IMR-90 (cell line): ENCODE data around the gene LY6G5C. TPM values are rescaled to one million over a fixed set of nuclear protein-coding genes. Genes with fewer than 3 reads are reported as not detected.

ENCODE experiments used
- ATAC-seq: fragments of 200-7000 bp; cut with Tn5 transposase; 2 replicates; pipeline ENCODE4 v1.9.1; 2020; ENCODE audit warnings: low read depth, mild to moderate bottlenecking, moderate library complexity
- BruUV-seq: library from RNA; stranded (reverse); fragments of 400-500 nt; replicated peaks from 2 replicates; lab custom pipeline; 2021; lab: Mats Ljungman, UMichigan
- CTCF ChIA-PET: fragments of 300-600 bp; formaldehyde crosslinking; extraction: SDS; loops from one replicate; lab custom pipeline; 2021; ENCODE audit warnings: antibody characterized with exemption; lab: Yijun Ruan, JAX
- POLR2A ChIA-PET: fragments of 300-600 bp; sonication (Branson Sonifier 250); formaldehyde crosslinking; loops from one replicate; lab custom pipeline; 2022; ENCODE audit warnings: antibody characterized with exemption; ENCODE audit not compliant: unreplicated experiment; lab: Charles Lee
- DNase-seq: peaks from one replicate; pipeline ENCODE4 v3.0.0; 2013
- H2AFZ ChIP-seq: replicated peaks from 2 replicates; pipeline ENCODE3; 2013; ENCODE audit warnings: low read length, mild to moderate bottlenecking; ENCODE audit not compliant: poor library complexity
- H2AK5ac ChIP-seq: 2 replicates; pipeline ENCODE4 v1.6.1; 2013; ENCODE audit warnings: low read depth, low read length, inconsistent platforms
- H2AK9ac ChIP-seq: replicated peaks from 2 replicates; pipeline ENCODE3; 2013; ENCODE audit warnings: mild to moderate bottlenecking, low read depth, low read length, moderate library complexity; ENCODE audit not compliant: poor library complexity
- H2BK120ac ChIP-seq: 2 replicates; pipeline ENCODE4 v1.6.1; 2013; ENCODE audit warnings: low read depth, low read length, inconsistent platforms
- H2BK15ac ChIP-seq: 3 replicates; pipeline ENCODE4 v1.6.1; 2013; ENCODE audit warnings: low read depth, low read length, inconsistent platforms
- H2BK20ac ChIP-seq: 2 replicates; pipeline ENCODE4 v1.6.1; 2013; ENCODE audit warnings: low read depth, mild to moderate bottlenecking, inconsistent platforms, low read length, moderate library complexity
- H2BK5ac ChIP-seq: 2 replicates; pipeline ENCODE4 v1.6.1; 2013; ENCODE audit warnings: mild to moderate bottlenecking, low read depth, low read length, inconsistent platforms; ENCODE audit not compliant: poor library complexity, severe bottlenecking
- H3K14ac ChIP-seq: replicated peaks from 2 replicates; pipeline ENCODE4 v1.6.1; 2013; ENCODE audit warnings: low read depth, low read length, inconsistent platforms
- H3K18ac ChIP-seq: 2 replicates; pipeline ENCODE4 v1.6.1; 2013; ENCODE audit warnings: low read depth, low read length, control low read depth
- H3K23ac ChIP-seq: 2 replicates; pipeline ENCODE4 v1.6.1; 2013; ENCODE audit warnings: low read depth, low read length, inconsistent platforms
- H3K27ac ChIP-seq: 2 replicates; pipeline ENCODE4 v1.5.1; 2013; ENCODE audit warnings: mild to moderate bottlenecking, control low read depth, low read length; ENCODE audit not compliant: insufficient read depth
- H3K27me3 ChIP-seq: 2 replicates; pipeline ENCODE4 v1.6.1; 2013; ENCODE audit warnings: low read length; ENCODE audit not compliant: control insufficient read depth, insufficient read depth
- H3K36me3 ChIP-seq: 2 replicates; pipeline ENCODE4 v1.6.1; 2013; ENCODE audit warnings: low read length, mixed read lengths; ENCODE audit not compliant: control insufficient read depth, insufficient read depth
- H3K4ac ChIP-seq: 2 replicates; pipeline ENCODE4 v1.6.1; 2013; ENCODE audit warnings: low read depth, low read length, inconsistent platforms
- H3K4me1 ChIP-seq: 2 replicates; pipeline ENCODE4 v1.6.1; 2013; ENCODE audit warnings: low read length, mixed read lengths; ENCODE audit not compliant: control insufficient read depth, insufficient read depth
- H3K4me2 ChIP-seq: 2 replicates; pipeline ENCODE4 v1.6.1; 2013; ENCODE audit warnings: low read depth, mild to moderate bottlenecking, control low read depth, low read length, moderate library complexity
- H3K4me3 ChIP-seq: 2 replicates; pipeline ENCODE4 v1.5.1; 2013; ENCODE audit warnings: low read depth, mild to moderate bottlenecking, control low read depth, low read length, moderate library complexity; ENCODE audit not compliant: insufficient read depth
- H3K56ac ChIP-seq: 2 replicates; pipeline ENCODE4 v1.6.1; 2013; ENCODE audit warnings: low read length, inconsistent platforms; ENCODE audit not compliant: insufficient read depth; ENCODE audit errors: extremely low read depth
- H3K79me1 ChIP-seq, 2 experiments: 2 replicates each; pipeline ENCODE4 v1.6.1; 2013; ENCODE audit warnings: low read length in 2 of 2, inconsistent platforms in 1 of 2, low read depth in 1 of 2
- H3K9ac ChIP-seq: 2 replicates; pipeline ENCODE4 v1.6.1; 2013; ENCODE audit warnings: low read depth, low read length, control low read depth
- H3K9me1 ChIP-seq: 2 replicates; pipeline ENCODE4 v1.6.1; 2013; ENCODE audit warnings: low read length, inconsistent platforms; ENCODE audit not compliant: insufficient read depth
- H3K9me3 ChIP-seq: 2 replicates; pipeline ENCODE4 v1.6.1; 2013; ENCODE audit warnings: low read length; ENCODE audit not compliant: control insufficient read depth, insufficient read depth
- H4K20me1 ChIP-seq: 2 replicates; pipeline ENCODE4 v1.6.1; 2013; ENCODE audit warnings: low read length, inconsistent platforms; ENCODE audit not compliant: insufficient read depth
- H4K5ac ChIP-seq: 2 replicates; pipeline ENCODE4 v1.6.1; 2013; ENCODE audit warnings: mild to moderate bottlenecking, low read depth, low read length, control low read depth
- H4K8ac ChIP-seq, 2 experiments: 2 replicates each; pipeline ENCODE4 v1.6.1; 2013; ENCODE audit warnings: low read depth in 2 of 2, low read length in 2 of 2, control low read depth in 1 of 2, inconsistent platforms in 1 of 2
- H4K91ac ChIP-seq: 2 replicates; pipeline ENCODE4 v1.6.1; 2013; ENCODE audit warnings: low read depth, low read length, inconsistent platforms; ENCODE audit not compliant: insufficient read depth
- BHLHE40 ChIP-seq: fragments of 150-350 bp; IDR thresholded peaks from 2 replicates; pipeline ENCODE4 v1.6.1; 2016; ENCODE audit warnings: mild to moderate bottlenecking, low read depth, low read length
- CEBPB ChIP-seq: IDR thresholded peaks from 2 replicates; pipeline ENCODE4 v1.6.1; 2012; ENCODE audit warnings: low read depth, low read length, improper control_type of control experiment
- CTCF ChIP-seq: conservative IDR thresholded peaks from 2 replicates; pipeline ENCODE4 v1.5.1; 2012; ENCODE audit warnings: mild to moderate bottlenecking, low read depth, low read length, improper control_type of control experiment
- MAFK ChIP-seq: IDR thresholded peaks from 2 replicates; pipeline ENCODE4 v1.6.1; 2012; ENCODE audit warnings: low read depth, low read length, improper control_type of control experiment
- MAZ ChIP-seq: IDR thresholded peaks from 2 replicates; pipeline ENCODE4 v1.6.1; 2012; ENCODE audit warnings: low read depth, mild to moderate bottlenecking, low read length, improper control_type of control experiment, moderate library complexity, borderline replicate concordance
- NFE2L2 ChIP-seq: fragments of 150-350 bp; IDR thresholded peaks from 2 replicates; pipeline ENCODE4 v1.6.1; 2016; ENCODE audit warnings: low read depth, mild to moderate bottlenecking, low read length
- POLR2A ChIP-seq: IDR thresholded peaks from 2 replicates; pipeline ENCODE4 v1.6.1; 2012; ENCODE audit warnings: mild to moderate bottlenecking, low read depth, low read length
- RAD21 ChIP-seq: IDR thresholded peaks from 2 replicates; pipeline ENCODE4 v1.6.1; 2012; ENCODE audit warnings: low read length, improper control_type of control experiment
- RCOR1 ChIP-seq: IDR thresholded peaks from 2 replicates; pipeline ENCODE4 v1.6.1; 2012; ENCODE audit warnings: mild to moderate bottlenecking, low read length, improper control_type of control experiment; ENCODE audit not compliant: insufficient replicate concordance
- RFX5 ChIP-seq: IDR thresholded peaks from 2 replicates; pipeline ENCODE4 v1.8.0; 2012; ENCODE audit warnings: low read depth, mild to moderate bottlenecking, low read length, moderate library complexity
- WGBS, 2 experiments: methylation state at CpG; one replicate each; pipeline versions ENCODE4 v1.1.5 to v1.1.7; 2013; ENCODE audit warnings: missing lambda C conversion rate in 2 of 2; ENCODE audit not compliant: insufficient read length in 1 of 2; ENCODE audit errors: extremely low coverage in 2 of 2; 5-methylcytosine and 5-hydroxymethylcytosine counted together
- dilution Hi-C: fragments of 300-500 bp; cut with HindIII; formaldehyde crosslinking; loops from one replicate; pipeline ENCODE4 v1.14.3; 2018; ENCODE audit warnings: low sequenced_read_pairs; ENCODE audit not compliant: unreplicated experiment
- in situ Hi-C: fragments of 300-500 bp; cut with MboI; formaldehyde crosslinking; loops from 3 replicates; pipeline ENCODE4 v1.14.3; 2019; ENCODE audit warnings: low sequenced_read_pairs, inconsistent platforms, mixed read lengths
- intact Hi-C: fragments of 100-400 bp; cut with micrococcal nuclease; formaldehyde crosslinking; loops from 2 replicates; pipeline ENCODE4 v1.10.0; 2022
- polyA plus RNA-seq, 3 experiments: library from polyadenylated mRNA; depleted of rRNA; stranded (reverse); fragments of >200 nt; gene quantifications; 2 replicates each; pipeline ENCODE4 v1.2.3, GENCODE V29; 2012; ENCODE audit warnings: low replicate concordance in 1 of 3
- total RNA-seq: library from RNA; depleted of rRNA; stranded (reverse); fragments of >200 nt; gene quantifications from 2 replicates; pipeline ENCODE4 v1.2.3, GENCODE V29; 2012
- TF ChIP-seq, protein P1 (sequence below): fragments of 150-350 bp; IDR thresholded peaks from 2 replicates; pipeline ENCODE4 v1.6.1; 2016; ENCODE audit warnings: low read depth, mild to moderate bottlenecking, low read length, moderate library complexity, borderline replicate concordance

LY6G5C gene
- total and polyA plus RNA-seq, 2 of the 4 experiments (the other 2 are of a cell fraction): 0.18 to 2.0 TPM

GRCh38 chr6:31651602-31652191 is 29.2 kb downstream of the LY6G5C start (continued):
- TF ChIP-seq CTCF: no peak
- TF ChIP-seq NFE2L2: no peak
- TF ChIP-seq RAD21: no peak

DNA sequence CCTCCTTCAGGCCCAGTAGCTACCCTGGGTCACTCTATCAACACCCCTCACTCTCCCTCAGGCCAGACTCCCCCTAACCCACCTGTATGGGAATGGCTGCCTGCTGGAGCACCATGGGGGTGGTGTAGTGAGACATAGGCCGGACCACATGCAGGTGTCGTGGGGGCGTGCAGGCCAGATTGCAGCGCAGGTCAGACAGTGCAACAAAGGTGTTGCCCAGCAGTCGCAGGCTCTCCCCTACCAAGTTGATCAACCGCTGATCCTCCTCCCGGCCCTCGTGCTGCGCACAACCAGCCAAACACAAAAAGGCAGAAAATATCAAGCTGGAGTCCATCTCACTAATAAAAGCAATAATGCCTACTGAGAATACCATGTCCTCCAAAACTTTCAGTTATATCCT is 35.5 kb downstream of the LY6G5C start:
- intact Hi-C loops: no loop called here
- no peak for DNase-seq
- no peak for TF ChIP-seq RCOR1
- TF ChIP-seq RAD21: no peak
- TF ChIP-seq, protein P1, sequence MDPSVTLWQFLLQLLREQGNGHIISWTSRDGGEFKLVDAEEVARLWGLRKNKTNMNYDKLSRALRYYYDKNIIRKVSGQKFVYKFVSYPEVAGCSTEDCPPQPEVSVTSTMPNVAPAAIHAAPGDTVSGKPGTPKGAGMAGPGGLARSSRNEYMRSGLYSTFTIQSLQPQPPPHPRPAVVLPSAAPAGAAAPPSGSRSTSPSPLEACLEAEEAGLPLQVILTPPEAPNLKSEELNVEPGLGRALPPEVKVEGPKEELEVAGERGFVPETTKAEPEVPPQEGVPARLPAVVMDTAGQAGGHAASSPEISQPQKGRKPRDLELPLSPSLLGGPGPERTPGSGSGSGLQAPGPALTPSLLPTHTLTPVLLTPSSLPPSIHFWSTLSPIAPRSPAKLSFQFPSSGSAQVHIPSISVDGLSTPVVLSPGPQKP: no peak
- no peak for TF ChIP-seq MAZ
- TF ChIP-seq CTCF: no peak
- no peak for TF ChIP-seq POLR2A
- TF ChIP-seq CEBPB: no peak
- no peak for TF ChIP-seq BHLHE40
- no peak for TF ChIP-seq MAFK
- TF ChIP-seq RFX5: no peak

More for the DNA sequence above, 35.5 kb downstream of the LY6G5C start:
- no peak overlapping the region for H2BK20ac ChIP-seq
- peaks cover 17 to 32% of the 10 kb centered on the region in 2 experiments; a peak in 3 of 4 replicates for H3K79me1 ChIP-seq
- no peak overlapping the region for H4K91ac ChIP-seq
- H3K4me2 ChIP-seq: no peak overlapping the region
- H3K4ac ChIP-seq: no peak overlapping the region
- H3K9ac ChIP-seq: no peak overlapping the region
- H3K27ac ChIP-seq: no peak overlapping the region
- no TSS peak for BruUV-seq
- no peak overlapping the region for H3K56ac ChIP-seq
- H3K23ac ChIP-seq: no peak overlapping the region
- no peak overlapping the region for H2BK15ac ChIP-seq
- dilution Hi-C loops (no loop called here), in situ Hi-C loops (no loop called here)
- H3K9me1 ChIP-seq: 0 out of 2 replicates have a peak, but pooled peaks cover 7% of the 10 kb centered on the region
- CTCF ChIA-PET: no interaction called here
- H2BK120ac ChIP-seq: no peak overlapping the region
- H3K4me1 ChIP-seq: no peaks in the 10 kb centered on the region
- no peaks in the 10 kb centered on the region for H4K20me1 ChIP-seq
- no peak overlapping the region for H4K8ac ChIP-seq
- no peak for ATAC-seq
- POLR2A ChIA-PET: no interaction called here
- peaks cover 76% of the 10 kb centered on the region for H3K36me3 ChIP-seq
- no peaks in the 10 kb centered on the region for H3K9me3 ChIP-seq
- no peak overlapping the region for H3K4me3 ChIP-seq
- no peak overlapping the region for H2BK5ac ChIP-seq
- H2AFZ ChIP-seq: no peak overlapping the region
- no peak overlapping the region for H2AK5ac ChIP-seq
- no peak overlapping the region for H3K14ac ChIP-seq
- no peak overlapping the region for H3K18ac ChIP-seq
- no peaks in the 10 kb centered on the region for H3K27me3 ChIP-seq
- WGBS, 2 experiments: 100% methylated on average over 5 of the region's 9 CpGs; no CpG with 5 or more reads in 1 of the 2 experiments
- H4K5ac ChIP-seq: no peak overlapping the region
- no peak overlapping the region for H2AK9ac ChIP-seq
